Measurements from ENCODE around the gene HOXC9.

HOXC9 gene

GRCh38 chr12:53985994-53986685, 13.8 kb upstream of the HOXC9 start:
- intact Hi-C loops (cut with DNase I; ENCODE audit: low total_unique reads), result no loop called here
- no peaks in the 10 kb centered on the region for H3K27me3 ChIP-seq
- H3K4me3 ChIP-seq, result peak overlapping the region; percentile 64 to 84
- no peak for DNase-seq
- H3K36me3 ChIP-seq, result no peaks in the 10 kb centered on the region
- H3K4me1 ChIP-seq, result peaks cover 4 to 57% (median 34%) of the 10 kb centered on the region in 4 donors
- peak in 1 of 2 experiments; percentile 35 for TF ChIP-seq CTCF (IDR thresholded peaks at IDR 0.05)
- no peaks in the 10 kb centered on the region for H3K9me3 ChIP-seq
- peak overlapping the region; percentile 93 to 98 for H3K27ac ChIP-seq

GRCh38 chr12:53986686-53987483, 13.1 kb upstream of the HOXC9 start:
- intact Hi-C loops (cut with DNase I; ENCODE audit: low total_unique reads), result no loop called here
- Histone ChIP-seq H3K9me3 (no peaks in the 10 kb centered on the region), H3K27me3 (no peaks in the 10 kb centered on the region), H3K4me1 (peaks cover 4 to 64% (median 39%) of the 10 kb centered on the region in 4 donors), H3K36me3 (no peaks in the 10 kb centered on the region), H3K4me3 (peak overlapping the region; percentile 64 to 84), H3K27ac (peak overlapping the region; percentile 93 to 98)
- TF ChIP-seq CTCF (IDR thresholded peaks at IDR 0.05), result no peak
- no peak for DNase-seq

- Histone ChIP-seq H3K4me1 (peaks cover 4 to 73% (median 48%) of the 10 kb centered on the region in 4 donors), H3K27me3 (no peaks in the 10 kb centered on the region)
- intact Hi-C loops (cut with DNase I; ENCODE audit: low total_unique reads), result no loop called here
These were observed 12.2 kb upstream of the HOXC9 start for GRCh38 chr12:53987787-53988230.

GRCh38 chr12:53988541-53989226, 11.3 kb upstream of the HOXC9 start:
- peak overlapping the region; percentile 64 to 84 for H3K4me3 ChIP-seq
- TF ChIP-seq CTCF (IDR thresholded peaks at IDR 0.05), result no peak
- H3K27ac ChIP-seq, result peak overlapping the region; percentile 93 to 98
- H3K4me1 ChIP-seq, result peaks cover 4 to 73% (median 55%) of the 10 kb centered on the region in 4 donors
- no peaks in the 10 kb centered on the region for H3K9me3 ChIP-seq
- intact Hi-C loops (cut with DNase I; ENCODE audit: low total_unique reads), result no loop called here
- H3K36me3 ChIP-seq, result no peaks in the 10 kb centered on the region
- no peaks in the 10 kb centered on the region for H3K27me3 ChIP-seq
- DNase-seq, result no peak

More at GRCh38 chr12:53987787-53988230, 12.2 kb upstream of the HOXC9 start:
- H3K27ac ChIP-seq, result peak overlapping the region; percentile 93 to 98
- peak overlapping the region; percentile 64 to 84 for H3K4me3 ChIP-seq
- no peaks in the 10 kb centered on the region for H3K36me3 ChIP-seq
- no peak for DNase-seq
- no peak for TF ChIP-seq CTCF (IDR thresholded peaks at IDR 0.05)
- no peaks in the 10 kb centered on the region for H3K9me3 ChIP-seq

GRCh38 chr12:53989227-53990113, 10.5 kb upstream of the HOXC9 start:
- intact Hi-C loops (cut with DNase I; ENCODE audit: low total_unique reads), result no loop called here
- Histone ChIP-seq H3K9me3 (no peaks in the 10 kb centered on the region), H3K27ac (peak overlapping the region; percentile 93 to 98), H3K36me3 (no peaks in the 10 kb centered on the region), H3K27me3 (no peaks in the 10 kb centered on the region), H3K4me3 (peak overlapping the region; percentile 64 to 84), H3K4me1 (peaks cover 5 to 71% (median 60%) of the 10 kb centered on the region in 4 donors)
- DNase-seq, result no peak
- TF ChIP-seq CTCF (IDR thresholded peaks at IDR 0.05), result peak; percentile 28 to 30

Measured in tibial artery (tissue), 4 donors.